ENCODE results near the gene HADHB.

- no peak for TF ChIP-seq CTCF (IDR thresholded peaks at IDR 0.05; ENCODE audit: poor library complexity)
- TF ChIP-seq EZH2 (IDR thresholded peaks at IDR 0.05; ENCODE audit: borderline replicate concordance) = no peak
- TF ChIP-seq EZH2phosphoT487 (IDR thresholded peaks at IDR 0.05; ENCODE audit: low read depth, severe bottlenecking, unreplicated experiment) = no peak
These were observed 2.1 kb downstream of the HADHB start for GRCh38 chr2:26246818-26247217.
